GM12801 (cell line): ENCODE data around the gene RNLS.

ENCODE experiments used
- TF ChIP-seq, protein P1 (sequence below): IDR thresholded peaks from one replicate; pipeline ENCODE4 v1.5.1; 2011; ENCODE audit warnings: control low read depth; ENCODE audit not compliant: insufficient read length; ENCODE audit errors: extremely low read depth

Gene RNLS

GRCh38 chr10:88244781-88245625, 338.1 kb downstream of the RNLS start:
- TF ChIP-seq, protein P1, sequence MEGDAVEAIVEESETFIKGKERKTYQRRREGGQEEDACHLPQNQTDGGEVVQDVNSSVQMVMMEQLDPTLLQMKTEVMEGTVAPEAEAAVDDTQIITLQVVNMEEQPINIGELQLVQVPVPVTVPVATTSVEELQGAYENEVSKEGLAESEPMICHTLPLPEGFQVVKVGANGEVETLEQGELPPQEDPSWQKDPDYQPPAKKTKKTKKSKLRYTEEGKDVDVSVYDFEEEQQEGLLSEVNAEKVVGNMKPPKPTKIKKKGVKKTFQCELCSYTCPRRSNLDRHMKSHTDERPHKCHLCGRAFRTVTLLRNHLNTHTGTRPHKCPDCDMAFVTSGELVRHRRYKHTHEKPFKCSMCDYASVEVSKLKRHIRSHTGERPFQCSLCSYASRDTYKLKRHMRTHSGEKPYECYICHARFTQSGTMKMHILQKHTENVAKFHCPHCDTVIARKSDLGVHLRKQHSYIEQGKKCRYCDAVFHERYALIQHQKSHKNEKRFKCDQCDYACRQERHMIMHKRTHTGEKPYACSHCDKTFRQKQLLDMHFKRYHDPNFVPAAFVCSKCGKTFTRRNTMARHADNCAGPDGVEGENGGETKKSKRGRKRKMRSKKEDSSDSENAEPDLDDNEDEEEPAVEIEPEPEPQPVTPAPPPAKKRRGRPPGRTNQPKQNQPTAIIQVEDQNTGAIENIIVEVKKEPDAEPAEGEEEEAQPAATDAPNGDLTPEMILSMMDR, result no peak

GRCh38 chr10:88243836-88244730, 339.0 kb downstream of the RNLS start:
- TF ChIP-seq, protein P1, result no peak

DNA sequence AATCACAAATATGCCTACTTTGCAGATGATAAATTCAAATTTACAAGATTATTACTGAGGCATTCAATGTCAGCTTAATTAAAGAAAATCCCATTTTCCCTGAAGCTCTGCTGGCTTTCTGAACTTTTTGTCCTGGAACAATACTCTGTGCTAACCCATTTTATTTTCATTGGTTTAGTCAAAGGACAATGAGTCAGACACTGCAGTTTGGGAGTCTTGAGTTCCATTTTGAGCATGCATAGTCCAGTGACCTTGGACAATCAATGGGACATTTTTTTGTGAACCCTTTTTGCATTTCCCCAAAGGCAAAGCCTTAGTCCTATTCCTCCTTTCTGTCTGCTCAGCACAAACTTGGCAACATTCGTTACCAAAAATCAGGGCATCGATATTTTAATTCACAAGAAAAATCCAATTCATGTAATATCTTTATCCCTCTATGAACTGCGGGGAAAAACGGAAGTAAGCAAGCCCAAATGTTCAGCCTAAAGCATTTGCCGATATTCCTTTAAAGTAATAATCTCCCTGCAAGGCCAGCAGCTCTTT, 339.8 kb downstream of the RNLS start:
- TF ChIP-seq, protein P1, result no peak

- TF ChIP-seq, protein P1, result no peak
Observed at GRCh38 chr10:88241501-88241900, 341.6 kb downstream of the RNLS start.

GRCh38 chr10:88239212-88239611, 343.9 kb downstream of the RNLS start:
- TF ChIP-seq, protein P1, result no peak

- TF ChIP-seq, protein P1, result no peak
Observed at GRCh38 chr10:88238615-88238914, 344.6 kb downstream of the RNLS start.

DNA sequence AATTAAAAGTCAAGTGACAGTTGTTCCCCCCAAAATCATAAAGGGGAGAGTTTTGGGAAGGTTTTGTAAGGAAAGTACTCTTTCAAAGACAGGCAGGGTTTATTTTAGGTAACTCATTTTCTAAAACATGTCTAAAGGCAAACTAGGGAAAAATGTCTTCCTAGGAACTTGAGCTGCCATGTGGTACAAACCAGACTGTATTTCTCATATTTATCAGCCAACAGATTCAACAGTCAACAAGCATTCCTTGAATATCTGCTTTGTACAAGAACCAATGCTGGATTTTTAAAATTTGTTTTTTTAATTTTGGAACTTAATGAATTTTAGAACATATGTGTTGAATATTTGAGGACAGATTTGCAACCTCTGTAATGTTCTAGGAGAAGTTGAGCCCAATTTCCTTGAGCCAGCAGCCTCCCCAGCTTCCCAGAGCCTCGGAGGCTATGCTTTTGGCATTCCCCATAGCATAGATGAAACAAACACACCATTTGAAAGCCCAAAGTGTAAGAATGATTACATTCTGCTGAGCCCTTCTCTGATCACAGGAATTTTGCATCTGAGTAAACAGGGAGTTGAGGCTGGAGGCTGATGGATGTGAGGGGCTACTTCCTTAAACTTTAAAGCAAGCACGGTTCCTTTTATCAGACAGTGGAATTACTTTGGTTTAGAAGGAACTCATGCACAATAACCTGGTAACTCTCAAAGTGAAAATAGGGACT, 345.1 kb downstream of the RNLS start:
- TF ChIP-seq, protein P1, result no peak
